Measurements from ENCODE around the gene CHN1.

The CHN1 gene

DNA sequence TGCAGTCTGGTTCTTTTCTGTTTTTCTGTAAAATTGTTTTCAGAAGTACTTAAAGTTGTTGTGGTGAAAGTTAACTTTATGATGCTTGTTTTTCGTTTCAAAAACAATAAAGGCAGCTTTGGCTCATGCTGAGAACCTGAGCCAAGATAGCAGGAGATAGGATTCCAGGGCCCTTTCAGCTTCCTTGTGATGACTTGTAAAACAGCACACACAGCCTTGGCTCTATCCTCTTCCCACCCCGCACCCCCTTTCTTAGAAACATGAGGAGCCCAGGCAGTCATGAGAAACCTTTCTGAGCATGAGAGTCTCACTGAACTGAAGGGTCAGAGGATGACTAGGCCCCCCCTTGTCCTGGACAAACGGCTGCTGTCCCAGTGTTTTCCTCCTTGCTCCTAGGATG, 228.5 kb downstream of the CHN1 start:
- DNase-seq, result no peak
- intact Hi-C loops (cut with DNase I), result loop anchor here (10.0 kb wide), 1 partner anchor 128 kb away; no protein-coding TSS in a partner anchor

DNA sequence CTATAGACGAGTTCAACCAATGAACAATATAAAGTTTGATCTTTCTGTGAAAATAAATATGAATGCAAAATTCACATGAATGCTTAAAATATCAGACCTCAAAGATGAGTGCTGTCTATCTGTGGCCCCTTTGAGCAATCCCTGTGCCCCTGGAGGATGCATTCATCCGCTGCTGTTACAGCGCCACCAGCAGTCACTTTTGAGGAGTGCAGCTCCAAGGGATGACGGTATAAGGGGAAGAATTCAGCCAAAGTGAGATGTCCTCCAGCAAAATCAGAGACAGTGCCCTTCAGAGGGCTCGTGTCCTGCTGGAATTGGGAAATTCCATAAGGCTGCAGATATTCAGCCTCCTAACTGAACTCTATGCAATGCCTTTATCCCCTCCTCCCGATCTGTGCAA, 229.0 kb downstream of the CHN1 start:
- intact Hi-C loops (cut with DNase I), result loop anchor here (10.0 kb wide), 1 partner anchor 129 kb away; no protein-coding TSS in a partner anchor

DNA sequence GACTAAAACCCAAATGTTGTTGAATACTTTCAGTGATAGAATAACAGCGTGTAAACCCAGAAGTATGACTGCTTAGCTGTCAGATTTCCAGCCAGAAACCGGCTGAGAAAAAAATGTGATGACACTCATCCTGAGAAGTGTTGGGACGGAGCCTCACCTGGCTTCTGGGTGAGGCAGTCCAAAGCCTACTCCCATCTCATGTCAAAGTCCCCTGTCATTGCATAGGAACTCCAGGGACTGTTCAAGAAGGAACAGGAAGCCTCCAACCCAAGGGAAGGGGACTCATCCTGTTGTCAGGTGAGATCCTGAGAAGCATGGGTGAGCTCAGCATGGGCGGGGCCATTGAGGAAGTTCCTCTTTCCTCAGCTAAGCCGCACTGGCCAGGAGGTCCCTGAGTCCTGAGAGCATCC, 229.6 kb downstream of the CHN1 start:
- intact Hi-C loops (cut with DNase I), result loop anchor here (10.0 kb wide), 1 partner anchor 129 kb away; no protein-coding TSS in a partner anchor
- DNase-seq, result no peak

More for the DNA sequence above, 229.0 kb downstream of the CHN1 start:
- no peak for DNase-seq

DNA sequence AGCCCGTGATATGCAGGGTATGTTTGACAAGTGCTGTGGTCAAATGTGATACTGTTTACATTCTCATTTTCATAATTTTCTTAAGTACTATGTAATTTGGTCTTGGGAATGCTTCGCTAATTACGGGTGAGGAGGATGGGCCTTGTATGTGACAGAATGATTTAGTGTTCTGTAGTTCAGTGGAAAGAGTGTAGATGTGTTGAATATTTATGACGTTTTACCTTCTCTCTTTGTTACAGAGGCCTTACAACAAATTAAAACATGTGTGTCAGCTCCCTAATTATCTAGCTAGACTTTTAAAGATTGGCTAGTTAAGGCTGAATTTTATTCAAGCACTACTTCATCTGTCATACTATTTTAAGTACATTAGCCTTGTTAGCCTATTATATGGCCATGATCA, 230.3 kb downstream of the CHN1 start:
- DNase-seq, result no peak
- intact Hi-C loops (cut with DNase I), result loop anchor here (5.0 to 10.0 kb wide), 2 partner anchors 72 to 130 kb away; no protein-coding TSS in a partner anchor

DNA sequence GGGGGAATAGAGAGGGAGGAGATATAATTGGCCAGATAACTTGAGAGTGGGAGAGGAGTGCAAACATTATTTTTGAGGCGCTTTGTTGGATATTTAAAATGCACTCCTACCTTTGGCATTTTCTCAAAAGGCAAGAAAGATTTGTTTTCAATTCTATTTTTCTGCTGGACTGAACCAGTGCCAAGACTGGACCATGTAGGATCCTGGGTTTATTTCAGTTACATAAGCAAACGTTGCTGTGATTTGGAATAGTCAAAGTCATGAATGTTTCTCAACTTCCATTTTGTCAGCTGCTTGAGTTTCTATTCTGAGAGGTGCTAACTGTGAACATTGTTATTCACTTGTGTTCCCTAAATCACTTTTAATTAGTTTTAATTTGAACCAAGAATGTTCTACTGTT, 232.0 kb downstream of the CHN1 start:
- no peak for DNase-seq
- intact Hi-C loops (cut with DNase I), result loop anchor here (5.0 to 10.0 kb wide), 2 partner anchors 74 to 132 kb away; no protein-coding TSS in a partner anchor

DNA sequence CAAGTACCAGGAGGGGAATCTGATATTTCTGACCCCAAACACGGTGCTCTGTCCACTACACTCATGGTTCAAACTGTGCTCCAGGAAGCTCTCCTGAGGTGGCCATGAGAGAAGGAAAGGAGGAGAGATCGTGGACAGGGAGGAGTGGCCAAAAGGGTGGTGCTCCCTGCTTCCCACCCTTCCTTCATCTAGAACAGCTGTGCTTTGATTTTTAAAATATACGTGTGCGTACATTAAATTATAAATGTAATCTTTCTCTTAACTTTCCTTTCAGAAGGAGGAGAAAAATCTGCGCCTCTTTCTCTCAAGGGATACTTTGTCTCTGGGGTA, 232.7 kb downstream of the CHN1 start:
- DNase-seq, result no peak
- intact Hi-C loops (cut with DNase I), result loop anchor here (5.0 to 10.0 kb wide), 2 partner anchors 75 to 132 kb away; no protein-coding TSS in a partner anchor

DNA sequence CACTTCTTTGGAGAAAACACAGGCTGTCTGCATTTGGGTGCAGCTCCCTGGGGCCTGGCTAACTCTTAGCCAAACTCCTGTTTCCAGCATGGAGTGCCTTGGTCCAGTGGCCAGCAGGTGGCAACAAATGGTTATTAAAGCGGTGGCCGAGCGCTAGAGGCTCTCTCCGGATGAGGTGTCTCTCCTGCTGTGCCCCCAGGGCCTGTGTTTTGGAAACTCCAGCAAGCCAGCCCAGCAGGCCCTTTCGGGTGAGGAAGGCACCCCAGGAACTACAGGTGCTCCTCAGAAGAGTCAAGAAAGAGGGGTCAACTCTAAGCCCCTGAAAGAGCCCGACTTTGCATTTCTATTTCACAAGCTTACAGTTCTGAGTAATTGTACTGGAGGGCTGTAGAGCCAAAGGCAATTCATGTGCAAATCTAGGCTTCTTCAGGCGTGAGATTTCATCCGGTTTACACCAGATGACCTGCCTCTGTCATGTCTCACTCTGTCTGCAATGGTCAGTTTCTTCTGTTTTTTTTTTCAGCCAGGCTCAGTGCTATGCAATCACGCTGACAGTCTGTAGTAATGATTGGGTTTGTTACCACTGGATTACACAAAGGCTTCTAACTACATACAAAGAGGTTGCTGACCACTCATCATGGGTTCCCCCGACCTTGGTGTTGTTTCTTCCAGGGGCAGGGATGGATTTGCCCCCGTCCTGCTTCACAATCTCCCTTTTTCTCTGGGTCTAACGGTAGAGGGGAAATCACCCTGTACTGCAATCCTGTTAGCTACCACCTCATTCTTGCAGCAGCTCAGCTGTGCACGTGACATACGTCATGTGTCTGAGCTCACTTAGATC, 233.3 kb downstream of the CHN1 start:
- intact Hi-C loops (cut with DNase I), result loop anchor here (1.0 to 10.0 kb wide), 4 partner anchors 75 to 218 kb away; no protein-coding TSS in a partner anchor
- DNase-seq, result peak; percentile 74 to 97 (median 84)

DNA sequence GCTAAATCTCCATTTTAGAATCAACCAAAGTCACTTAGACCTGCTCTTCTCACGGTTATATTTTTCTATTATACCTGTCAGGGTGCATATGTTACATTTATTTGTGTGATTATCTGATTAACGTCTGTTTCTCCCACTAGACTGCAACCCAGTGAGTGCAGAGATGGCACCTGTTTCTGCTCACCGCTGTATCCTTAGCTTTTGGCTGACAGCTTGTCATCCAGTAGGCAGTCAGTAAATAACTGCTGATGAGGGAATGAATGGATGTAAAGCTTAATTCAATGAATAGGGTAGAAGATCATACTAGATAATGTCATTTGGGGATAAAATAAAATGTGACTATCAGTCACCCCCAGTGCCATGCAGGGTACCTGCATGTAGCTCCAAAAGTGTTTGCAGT, 234.0 kb downstream of the CHN1 start:
- intact Hi-C loops (cut with DNase I), result loop anchor here (1.0 to 10.0 kb wide), 4 partner anchors 76 to 219 kb away; no protein-coding TSS in a partner anchor
- no peak for DNase-seq

DNA sequence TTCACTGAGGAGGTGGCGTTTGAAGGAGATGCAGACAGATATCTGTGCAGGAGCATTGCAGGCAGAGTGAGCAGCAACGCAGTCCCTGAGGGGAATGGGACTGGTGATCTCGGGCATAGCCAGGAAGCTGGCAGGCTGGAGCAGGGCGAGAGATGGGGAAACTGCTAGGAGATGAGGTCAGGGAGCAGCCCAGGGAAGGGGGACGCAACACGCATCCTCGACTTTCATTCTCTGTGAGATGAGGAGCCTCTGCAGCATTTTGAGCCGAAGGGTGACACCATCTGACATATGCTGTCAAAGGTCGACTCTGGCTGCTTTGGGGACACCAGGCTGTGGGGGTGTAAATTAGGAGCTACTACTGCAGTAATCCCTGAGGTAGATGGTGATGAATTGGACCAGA, 236.6 kb downstream of the CHN1 start:
- DNase-seq, result no peak
- intact Hi-C loops (cut with DNase I), result no loop called here

DNA sequence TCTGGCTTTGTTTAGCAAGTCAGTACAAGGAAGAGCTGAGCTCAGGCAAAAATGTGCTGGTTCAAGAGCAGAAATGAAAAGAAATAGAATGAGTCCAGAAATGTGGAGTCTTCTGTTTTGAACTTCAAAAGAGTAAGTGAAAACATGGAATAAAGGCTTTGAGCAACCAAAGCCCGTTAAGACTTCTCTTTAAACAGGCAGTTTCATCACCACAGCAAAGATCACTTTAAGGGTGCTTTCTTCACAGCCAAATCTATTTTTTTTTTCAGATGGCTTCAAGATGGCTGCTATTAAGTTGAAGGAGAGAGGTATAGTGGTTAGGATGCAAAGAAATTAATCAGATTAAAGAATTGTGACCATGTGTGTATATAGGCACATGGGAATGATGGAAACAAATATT, 238.9 kb downstream of the CHN1 start:
- DNase-seq, result no peak
- intact Hi-C loops (cut with DNase I), result no loop called here

DNA sequence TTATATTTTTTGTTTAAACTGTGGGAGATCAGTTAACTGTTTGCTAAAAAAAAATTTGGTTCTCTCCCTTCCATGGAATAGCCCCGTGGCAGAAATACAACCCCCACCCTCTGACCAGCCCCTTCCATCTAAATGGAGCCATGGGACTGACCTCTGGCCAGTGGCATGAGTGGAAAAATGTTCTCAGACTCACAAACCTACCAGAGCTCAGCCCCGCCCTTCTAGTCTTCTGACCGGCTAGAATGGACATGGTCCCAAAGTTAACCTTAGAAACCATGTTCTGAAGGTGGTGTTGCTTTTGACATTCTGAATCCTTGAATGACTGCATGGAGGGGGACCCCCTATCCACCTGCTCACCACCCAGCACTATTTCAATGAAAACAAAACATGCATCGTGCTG, 239.6 kb downstream of the CHN1 start:
- intact Hi-C loops (cut with DNase I), result no loop called here
- no peak for DNase-seq

DNA sequence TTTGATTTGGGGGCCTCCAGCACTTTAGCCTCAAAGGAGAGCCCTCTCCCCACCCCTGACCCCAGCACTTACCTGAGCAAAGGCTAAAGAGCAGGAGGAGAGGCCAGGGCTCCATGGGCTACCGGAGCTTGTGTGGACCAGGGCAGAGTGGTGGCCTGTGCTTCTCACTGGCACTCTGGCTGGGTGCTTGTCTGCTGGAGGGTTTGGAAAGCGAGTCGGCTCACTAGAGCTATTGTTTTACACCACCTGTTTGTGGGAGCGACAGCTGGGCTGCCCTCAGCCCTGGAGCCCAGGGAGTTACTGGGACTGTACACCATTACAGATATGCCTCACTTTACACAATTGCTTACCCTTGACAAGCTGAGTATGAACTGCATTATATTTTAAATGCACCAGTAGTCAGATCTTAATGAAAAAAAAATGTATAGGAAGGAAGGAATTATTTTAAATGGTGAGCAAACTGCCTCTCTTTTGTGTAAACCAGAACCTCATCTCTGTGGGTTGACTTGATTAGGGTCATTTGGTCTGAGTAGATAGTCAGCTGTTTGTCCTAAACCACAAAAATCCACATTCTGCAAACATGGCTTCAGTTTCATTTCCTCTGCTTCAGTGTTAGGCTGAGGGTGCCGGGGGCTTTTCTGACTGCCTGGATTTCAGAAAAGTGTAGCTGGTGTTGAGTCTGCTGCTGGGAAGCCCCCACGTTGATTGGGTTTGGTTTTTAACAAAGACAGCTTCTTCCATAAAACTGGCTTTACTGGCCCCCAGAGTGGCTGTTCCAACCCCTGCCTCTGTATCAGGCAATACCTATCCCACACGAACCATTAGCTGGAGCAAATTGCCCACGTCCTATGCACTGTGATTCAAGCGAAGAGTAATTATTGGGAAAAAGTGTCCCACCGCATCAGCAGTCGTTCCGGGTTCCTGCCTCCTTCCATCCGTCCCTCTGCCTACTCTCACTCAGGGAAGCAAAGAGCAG, 240.6 kb downstream of the CHN1 start, which contains the start of gene CHRNA1:
Gene CHRNA1 (minus strand): TSS at position 193 of the 976 bp plus-strand sequence. CDS start 78 bp downstream, at position 115.
- intact Hi-C loops (cut with DNase I), result no loop called here
- no peak for DNase-seq

DNA sequence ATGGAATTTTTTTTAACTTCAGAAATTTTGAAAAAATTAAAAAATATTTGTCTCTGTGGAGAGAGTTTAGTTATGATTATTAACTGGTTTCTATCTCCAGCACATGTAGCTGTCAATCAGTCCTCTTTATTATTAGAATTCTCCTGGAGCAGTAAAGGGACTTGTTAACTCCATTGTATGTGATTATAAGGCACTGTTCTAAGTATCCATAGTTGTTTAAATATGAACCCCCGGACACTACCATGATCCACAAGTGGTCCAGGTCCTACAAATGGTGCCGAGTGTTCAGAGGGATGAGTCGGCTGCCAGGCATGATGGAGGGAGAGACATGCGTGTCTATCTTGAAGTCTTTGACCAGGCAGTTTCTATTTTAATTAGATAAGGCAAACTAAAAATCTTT, 241.4 kb downstream of the CHN1 start:
- no peak for DNase-seq
- intact Hi-C loops (cut with DNase I), result no loop called here

DNA sequence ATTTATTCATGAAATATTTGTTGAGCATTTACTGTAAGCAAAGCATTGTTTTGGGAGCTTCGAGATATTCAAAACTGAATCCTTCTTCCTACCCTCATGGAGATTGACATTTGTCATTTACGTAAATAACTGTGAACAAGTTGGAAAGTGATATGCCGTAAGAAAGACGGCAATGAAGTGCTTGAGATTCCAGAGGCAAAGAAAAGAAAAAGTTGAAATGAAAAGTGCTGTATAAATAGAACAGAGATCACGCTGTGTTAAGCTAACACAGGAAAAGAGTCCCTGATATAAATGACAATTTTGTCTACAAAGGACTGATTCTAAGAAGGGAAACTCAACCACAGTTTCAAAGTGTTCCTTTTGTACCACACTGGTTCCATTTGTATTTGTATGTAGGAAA, 242.7 kb downstream of the CHN1 start:
- no peak for DNase-seq
- intact Hi-C loops (cut with DNase I), result no loop called here

DNA sequence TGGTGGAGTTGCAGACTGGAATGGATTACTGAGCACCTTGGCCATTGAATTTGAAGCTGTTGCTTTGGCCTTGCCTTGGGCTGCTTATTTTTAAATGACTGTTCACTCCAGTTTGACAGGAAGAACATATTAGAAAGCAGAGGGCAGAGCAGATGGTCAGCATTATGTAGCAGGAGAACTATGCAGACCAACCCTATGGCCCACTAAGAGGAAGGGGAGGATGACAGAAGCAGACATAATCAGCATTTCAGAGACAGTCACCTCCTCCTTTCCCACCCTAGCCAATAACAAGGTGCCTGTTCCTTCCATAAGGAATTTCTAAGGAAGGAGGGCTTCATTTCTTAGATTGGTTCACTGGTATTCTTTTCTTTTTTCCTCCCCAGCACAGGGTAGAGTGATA, 243.3 kb downstream of the CHN1 start:
- intact Hi-C loops (cut with DNase I), result no loop called here
- no peak for DNase-seq

DNA sequence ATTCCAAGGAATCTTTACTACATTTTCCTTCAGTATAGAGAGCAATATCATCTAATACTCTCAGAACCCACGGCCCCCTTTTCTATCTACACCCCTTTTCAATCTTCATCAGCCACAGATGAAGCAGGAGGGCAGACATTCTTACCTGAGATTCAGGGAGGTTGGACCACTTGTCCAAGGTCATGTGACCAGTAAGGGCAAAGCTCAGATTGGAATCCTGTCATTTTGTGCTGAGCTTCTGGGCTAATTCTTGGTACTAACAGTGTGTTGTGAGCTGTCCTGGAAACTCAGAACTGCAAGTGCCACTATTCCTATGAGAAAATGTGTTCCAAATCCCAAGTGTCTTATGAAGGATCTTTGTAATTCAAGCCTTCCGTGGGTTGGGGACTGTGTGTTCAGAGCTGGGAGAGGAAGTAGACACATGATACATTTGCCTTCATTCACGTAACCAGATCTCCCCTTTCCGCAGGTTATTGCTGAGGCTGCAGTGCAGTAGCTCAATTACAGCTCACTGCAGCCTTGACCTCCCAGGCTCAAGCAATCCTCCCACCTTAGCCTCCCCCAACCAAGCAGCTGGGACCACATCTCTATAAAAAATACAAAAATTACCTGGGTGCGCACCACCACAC, 244.2 kb downstream of the CHN1 start:
- intact Hi-C loops (cut with DNase I), result no loop called here
- no peak for DNase-seq

DNA sequence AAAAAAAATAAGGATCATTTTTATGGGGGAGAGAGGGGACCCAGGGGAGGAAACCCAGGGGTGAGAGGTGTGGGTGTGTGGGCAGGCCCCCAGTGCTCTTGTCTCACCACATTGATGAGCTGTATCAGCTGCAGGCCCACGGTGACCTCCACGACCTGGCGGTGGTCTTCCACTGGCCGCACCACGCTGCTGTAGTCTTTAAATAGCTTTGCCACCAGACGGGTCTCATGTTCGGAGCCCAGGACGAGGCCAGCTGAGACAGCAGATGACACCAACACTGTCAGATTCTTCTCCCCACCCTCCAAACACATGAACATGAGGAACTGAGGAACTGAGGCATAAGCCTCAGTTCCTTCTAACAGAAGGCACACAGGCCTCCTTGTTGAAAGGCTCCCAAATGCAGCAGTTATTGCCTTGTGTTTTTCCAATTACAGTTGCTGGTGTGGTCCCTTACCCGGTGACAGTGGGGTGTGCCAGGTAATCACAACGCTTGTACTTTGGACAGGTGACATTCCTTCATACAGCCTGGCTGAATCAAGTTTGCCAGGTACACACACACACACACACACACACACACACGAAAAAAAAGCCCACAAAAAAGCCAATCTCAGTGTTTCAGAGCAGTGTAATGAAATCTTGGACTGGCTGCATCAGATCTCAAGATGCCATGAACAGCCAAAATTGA, 245.7 kb downstream of the CHN1 start:
- intact Hi-C loops (cut with DNase I), result no loop called here
- no peak for DNase-seq

DNA sequence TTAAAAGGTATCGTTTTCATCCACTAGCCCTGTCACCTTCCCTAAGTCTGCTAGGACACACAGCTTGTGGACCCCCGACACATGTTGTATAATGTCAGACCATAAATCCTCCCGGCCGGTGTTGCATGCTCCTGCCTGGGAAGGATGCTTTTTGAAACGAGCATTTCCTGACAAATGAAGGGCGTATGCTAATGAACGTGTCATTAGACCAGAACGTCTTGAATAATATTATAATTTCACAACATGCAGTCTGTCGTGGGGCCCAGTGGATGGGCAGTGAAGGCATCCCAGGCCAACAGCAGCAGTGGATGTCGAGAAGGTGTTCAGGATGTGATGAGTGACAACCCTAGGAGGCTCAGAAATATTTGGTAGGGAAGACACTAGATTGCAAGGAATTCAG, 248.4 kb downstream of the CHN1 start:
- intact Hi-C loops (cut with DNase I), result no loop called here
- no peak for DNase-seq

DNA sequence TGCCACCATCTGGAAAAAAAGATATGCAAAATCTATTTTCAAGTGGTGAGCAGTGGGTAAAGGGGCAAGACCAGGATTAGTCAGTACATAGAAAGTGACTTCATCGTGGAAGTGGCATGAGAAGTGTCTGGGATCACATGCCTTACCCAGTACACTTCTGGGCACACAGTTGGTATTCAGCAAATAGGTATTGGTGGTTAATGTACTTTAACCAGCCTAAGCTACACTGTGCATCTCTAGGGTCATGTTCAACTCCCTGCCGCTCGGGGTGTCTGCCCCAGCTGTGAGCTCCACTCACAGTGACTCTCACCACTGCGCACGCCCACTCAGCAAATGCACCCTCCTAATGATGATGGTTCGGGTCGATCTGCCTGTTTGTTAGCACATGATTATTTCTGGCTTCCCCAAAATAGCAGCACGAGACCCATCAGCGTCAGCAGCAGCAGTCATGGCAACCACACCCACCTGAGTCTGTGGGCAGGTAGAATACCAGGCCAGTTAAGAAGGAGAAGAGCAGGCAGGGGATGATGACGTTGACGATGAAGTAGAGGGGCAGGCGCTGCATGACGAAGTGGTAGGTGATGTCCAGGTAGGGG, 252.0 kb downstream of the CHN1 start:
- intact Hi-C loops (cut with DNase I), result no loop called here
- DNase-seq, result peak in 1 of 10 donors; percentile 16
